HG03095 (cell line): ENCODE measurements around the gene USH2A.

Experiments
- ATAC-seq: cut with Tn5 transposase; IDR thresholded peaks from one replicate; pipeline ENCODE4 v1.9.1; 2021; ENCODE audit warnings: moderate library complexity; ENCODE audit not compliant: unreplicated experiment

USH2A gene

GRCh38 chr1:215970406-215970805 lies 452.8 kb downstream of the USH2A start:
- ATAC-seq = no peak

GRCh38 chr1:215963621-215964020 lies 459.6 kb downstream of the USH2A start:
- ATAC-seq = no peak

- no peak for ATAC-seq
These were observed 460.2 kb downstream of the USH2A start for GRCh38 chr1:215963040-215963439.

- no peak for ATAC-seq
These were observed 464.4 kb downstream of the USH2A start for GRCh38 chr1:215958841-215959240.

- no peak for ATAC-seq
These were observed 465.6 kb downstream of the USH2A start for GRCh38 chr1:215957663-215958062.

GRCh38 chr1:215932558-215932957 lies 490.7 kb downstream of the USH2A start:
- ATAC-seq = no peak

GRCh38 chr1:215926670-215927069 lies 496.6 kb downstream of the USH2A start:
- no peak for ATAC-seq

GRCh38 chr1:215923129-215923824 lies 500.0 kb downstream of the USH2A start:
- no peak for ATAC-seq

- no peak for ATAC-seq
These were observed 511.8 kb downstream of the USH2A start for GRCh38 chr1:215911406-215911968.

- no peak for ATAC-seq
These were observed 517.6 kb downstream of the USH2A start for GRCh38 chr1:215905493-215906115.

- ATAC-seq = no peak
These were observed 522.6 kb downstream of the USH2A start for GRCh38 chr1:215900684-215901083.

- ATAC-seq = no peak
These were observed 523.3 kb downstream of the USH2A start for GRCh38 chr1:215899901-215900300.

- no peak for ATAC-seq
These were observed 527.4 kb downstream of the USH2A start for GRCh38 chr1:215895893-215896292.

- ATAC-seq = no peak
These were observed 528.0 kb downstream of the USH2A start for GRCh38 chr1:215895276-215895675.

- ATAC-seq = no peak
These were observed 528.6 kb downstream of the USH2A start for GRCh38 chr1:215894617-215895016.

GRCh38 chr1:215891266-215892057 lies 531.8 kb downstream of the USH2A start:
- no peak for ATAC-seq

GRCh38 chr1:215890438-215890837 lies 532.8 kb downstream of the USH2A start:
- peak; percentile 62 for ATAC-seq

- no peak for ATAC-seq
These were observed 533.4 kb downstream of the USH2A start for GRCh38 chr1:215889871-215890270.

- ATAC-seq = no peak
These were observed 535.1 kb downstream of the USH2A start for GRCh38 chr1:215888159-215888558.

- ATAC-seq = no peak
These were observed 535.6 kb downstream of the USH2A start for GRCh38 chr1:215887627-215888026.

GRCh38 chr1:215883004-215883403 lies 540.2 kb downstream of the USH2A start:
- ATAC-seq = no peak

- peak; percentile 79 for ATAC-seq
These were observed 544.4 kb downstream of the USH2A start for GRCh38 chr1:215878843-215879242.
